ELF-1 (cell line): ENCODE results near the gene TGM2.
A peak's percentile ranks its signal among the peaks of the same experiment; 100 is the strongest.

Experiments
- DNase-seq: peaks from one replicate; pipeline ENCODE4 v3.0.0-alpha.2; 2016; ENCODE audit warnings: low read depth, low spot score

The TGM2 gene

DNA sequence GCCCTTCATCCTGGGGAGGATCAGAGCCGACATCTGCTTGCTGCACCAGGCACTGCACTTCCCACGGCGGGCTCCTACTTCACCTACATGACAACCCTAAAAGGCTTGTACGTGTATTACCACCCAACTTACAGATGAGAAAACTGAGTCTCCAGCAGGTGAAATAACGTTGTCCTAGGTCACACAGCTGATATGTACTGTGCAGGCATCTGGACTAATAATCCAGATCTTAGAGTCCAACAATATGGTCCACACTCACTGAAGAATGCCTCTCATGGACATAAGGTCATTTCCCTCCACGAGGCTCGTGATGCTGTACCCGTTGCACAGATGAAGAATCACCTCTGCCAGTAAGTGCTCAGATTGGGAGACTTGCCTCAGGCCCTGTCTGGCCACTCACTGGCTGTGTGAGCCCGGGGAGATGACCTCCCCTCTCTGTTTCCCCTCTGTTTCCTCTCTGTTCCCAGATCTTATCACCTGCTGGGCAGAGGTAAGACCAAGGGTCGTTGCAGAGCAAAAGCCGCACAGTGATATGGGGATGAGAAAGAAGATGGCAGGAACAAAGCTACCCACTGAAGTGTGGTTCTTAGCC lies 32.1 kb downstream of the TGM2 start:
- no peak for DNase-seq

DNA sequence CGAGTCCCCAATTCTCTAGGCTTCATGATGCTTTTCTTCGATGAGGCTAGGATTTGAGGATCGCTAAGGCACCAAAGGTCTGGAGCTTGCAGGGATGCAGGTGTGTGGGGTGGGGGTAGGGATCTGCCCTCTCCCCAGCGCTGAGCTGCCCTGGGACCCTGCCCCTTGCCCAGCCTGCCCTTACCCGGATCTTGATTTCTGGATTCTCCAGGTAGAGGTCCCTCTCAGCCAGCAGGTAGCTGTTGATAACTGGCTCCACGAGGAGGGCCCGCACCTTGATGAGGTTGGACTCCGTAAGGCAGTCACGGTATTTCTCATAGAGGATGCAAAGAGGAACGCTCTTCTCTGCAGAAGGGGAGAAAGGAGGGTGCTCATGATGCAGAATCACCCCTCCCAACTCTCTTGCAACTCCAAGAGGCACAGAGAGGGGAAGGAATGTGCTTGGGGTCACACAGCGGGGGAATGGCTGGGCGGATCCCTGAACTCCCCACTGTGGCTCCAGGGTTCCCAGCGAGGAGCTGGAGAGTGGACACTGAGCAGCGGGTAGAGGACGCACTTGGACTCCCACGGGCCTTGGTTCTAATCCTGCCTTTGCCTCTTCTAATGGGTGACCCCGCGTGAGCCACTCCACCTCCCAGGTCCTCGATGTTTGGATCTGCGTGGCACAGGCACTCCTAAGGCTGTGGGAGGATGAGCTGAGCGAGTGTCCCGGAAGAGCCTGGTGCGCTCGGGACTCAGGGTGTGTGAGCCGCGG lies 32.7 kb downstream of the TGM2 start:
- no peak for DNase-seq

DNA sequence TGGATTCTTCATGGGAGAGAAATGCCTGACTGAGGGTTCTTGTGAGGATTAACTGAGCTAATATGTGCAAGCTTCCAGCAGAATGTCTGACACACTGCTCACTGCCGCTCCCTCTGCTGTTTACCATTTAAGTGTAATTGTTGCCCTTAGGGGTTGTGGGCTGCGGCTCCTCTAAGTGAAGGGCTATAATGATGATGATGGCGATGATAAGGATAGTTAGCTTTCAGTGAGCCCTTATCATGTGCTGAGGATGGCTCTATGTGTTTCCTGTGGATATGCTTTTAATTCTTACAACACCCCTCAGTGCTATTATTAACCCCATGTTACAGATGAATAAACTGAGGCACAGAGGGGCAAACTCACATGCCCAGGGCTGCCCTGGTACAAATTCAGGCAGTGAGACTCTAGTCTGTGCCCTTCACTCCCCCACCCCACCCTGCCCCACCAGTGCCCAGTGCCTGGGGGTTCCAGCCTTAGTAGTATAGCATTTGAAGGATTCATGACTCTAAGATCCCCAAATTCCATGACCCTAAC lies 33.4 kb downstream of the TGM2 start:
- DNase-seq, result peak; percentile 75

DNA sequence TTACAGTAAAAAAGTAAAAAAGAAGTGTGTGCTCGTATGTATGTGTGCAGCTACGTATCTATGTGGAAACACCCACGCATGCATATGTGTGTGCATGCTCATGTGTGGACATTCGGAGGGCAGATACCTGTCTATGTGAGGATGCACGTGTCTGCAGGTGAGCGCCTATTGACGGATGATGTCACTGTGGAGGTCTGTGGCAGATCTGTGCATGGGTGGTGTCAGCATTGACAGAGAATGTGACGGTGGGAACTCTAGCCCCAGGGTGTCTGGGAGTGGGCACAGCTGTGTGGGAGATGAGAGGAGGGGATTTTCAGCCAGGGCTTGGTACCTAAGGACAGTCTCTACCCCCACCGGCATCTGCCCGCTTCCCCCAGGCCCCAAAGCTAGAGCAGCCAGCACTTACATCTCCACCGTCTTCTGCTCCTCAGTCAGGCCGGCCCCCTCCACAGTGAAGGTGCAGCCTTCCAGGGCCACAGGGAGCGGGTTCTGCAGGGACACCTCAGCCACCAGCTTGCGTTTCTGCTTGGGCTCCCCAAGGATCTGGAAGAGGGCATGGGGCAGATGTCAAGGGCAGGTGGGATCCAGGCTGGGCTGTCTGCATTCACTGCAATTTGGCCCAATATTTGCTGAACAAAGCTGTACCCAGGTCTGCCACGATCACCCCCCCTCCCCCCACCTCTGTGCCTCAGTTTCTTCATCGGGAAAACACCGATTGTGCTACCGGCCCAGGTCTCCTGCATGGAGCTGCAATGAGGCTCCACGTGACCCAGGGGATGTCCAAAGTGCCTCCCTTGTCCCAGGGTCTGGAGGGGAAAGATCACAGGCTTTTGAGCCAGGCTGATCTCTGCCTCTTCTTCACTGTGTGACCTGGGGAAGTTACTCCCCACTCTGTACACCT lies 34.1 kb downstream of the TGM2 start:
- DNase-seq, result no peak

DNA sequence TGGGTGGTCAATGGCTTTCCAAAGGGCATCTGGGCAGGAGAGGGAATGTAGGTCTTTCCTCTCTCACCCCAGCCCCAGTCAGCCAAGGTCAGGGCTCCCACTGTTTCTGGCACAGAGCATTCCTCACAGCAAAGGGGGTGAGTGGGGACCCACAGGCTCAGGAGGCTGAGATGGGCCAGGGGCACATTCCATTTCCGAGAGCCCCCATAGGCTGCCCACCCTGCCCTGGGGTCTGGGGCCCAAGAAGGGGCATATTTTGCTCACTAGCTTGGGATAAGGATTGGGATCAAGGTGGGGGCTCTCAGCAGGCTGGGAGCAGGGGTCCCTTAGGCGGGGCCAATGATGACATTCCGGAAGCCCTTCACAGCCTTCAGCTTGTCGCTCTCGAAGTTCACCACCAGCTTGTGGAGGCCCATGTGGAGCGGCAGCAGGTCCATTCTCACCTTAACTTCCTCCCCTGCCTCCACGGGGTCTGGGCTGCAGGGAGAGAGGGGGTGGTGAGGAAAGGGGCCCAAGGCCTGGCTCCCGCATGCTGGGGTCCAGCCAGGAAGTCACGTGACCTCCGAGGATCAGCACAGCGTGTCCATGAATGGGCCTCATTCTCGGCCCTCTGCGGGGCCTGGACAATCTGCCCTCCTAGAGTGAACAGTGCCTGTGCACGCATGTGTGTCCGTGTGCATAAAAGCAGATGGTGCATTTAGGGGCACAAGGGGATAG lies 35.0 kb downstream of the TGM2 start:
- DNase-seq, result no peak

DNA sequence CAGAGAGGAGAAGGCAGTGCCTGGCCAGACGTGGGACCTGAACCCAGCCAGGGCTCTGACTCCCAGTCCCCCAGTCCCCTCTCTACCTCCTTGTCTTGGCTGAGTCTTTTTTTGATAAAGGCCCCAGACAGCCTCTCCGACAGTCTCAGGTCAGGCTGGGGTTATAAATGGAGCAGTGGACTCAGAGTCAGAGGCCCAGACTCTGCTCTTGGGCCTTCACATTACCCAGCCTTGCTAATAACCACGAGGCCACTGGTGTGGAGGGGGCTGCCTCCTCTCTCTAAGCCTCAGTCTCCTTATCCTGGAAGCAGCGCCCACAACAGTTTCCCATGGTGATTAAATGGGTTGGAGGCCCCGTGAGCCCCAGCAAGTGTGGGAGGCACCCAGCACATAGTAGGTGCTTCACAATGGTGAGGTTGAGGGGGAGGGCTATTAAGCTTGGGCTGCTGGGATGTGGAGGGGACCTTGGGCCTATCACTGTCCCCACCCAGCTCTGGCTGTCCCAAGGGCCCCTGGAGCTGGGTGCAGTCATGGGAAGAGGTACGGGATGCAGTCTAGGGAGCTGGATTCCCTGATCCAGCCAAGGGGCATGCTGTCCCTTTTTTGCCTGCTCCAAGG lies 35.7 kb downstream of the TGM2 start:
- no peak for DNase-seq

DNA sequence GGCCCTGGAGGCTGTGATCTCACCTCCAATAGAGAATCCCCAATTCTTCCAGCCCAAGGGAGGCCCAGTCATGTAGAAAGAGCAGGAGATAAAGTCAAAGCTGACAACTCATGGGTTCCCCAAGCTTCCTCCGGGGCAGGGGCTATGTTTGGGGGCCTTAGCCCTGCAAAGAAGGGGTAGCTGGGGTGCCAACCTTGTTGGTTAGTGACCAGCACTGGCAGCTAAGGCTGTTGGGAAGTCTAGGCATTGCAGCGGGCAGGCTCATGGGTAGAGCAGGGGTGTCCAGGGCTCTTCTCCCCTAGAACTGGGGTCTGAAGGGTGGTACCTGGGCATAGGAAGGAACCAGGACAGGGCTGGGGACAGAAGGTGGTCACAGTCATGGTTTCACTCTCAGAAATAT lies 36.4 kb downstream of the TGM2 start:
- DNase-seq, result no peak

DNA sequence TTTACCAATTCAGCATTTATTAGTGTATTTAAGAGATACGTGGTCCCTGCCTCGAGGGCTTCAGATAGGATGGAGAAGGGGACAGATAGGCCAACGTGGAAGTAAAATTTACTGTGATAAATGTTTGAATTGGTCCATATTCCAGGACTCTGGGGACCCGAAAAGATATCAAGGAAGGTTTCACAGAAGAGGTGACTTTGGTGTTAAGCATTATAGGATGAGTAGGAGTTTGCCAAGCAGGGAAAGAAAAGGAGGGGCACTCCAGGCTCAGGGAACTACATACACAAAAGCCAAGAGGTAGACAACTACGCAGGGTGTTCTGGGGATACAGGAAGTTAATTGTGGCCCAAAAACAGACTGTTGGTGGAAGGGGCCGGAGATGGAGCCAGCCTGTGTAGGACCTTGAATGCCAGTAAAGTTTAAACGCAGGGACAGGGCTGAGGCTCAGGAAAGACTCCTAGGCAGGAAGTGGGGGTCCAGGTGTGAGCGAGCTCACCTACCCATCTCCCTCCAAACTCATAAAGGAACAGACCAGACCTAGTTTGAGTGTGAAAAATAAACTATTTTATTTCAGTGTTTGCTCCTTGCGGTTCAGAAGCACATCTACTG lies 37.0 kb downstream of the TGM2 start:
- no peak for DNase-seq

DNA sequence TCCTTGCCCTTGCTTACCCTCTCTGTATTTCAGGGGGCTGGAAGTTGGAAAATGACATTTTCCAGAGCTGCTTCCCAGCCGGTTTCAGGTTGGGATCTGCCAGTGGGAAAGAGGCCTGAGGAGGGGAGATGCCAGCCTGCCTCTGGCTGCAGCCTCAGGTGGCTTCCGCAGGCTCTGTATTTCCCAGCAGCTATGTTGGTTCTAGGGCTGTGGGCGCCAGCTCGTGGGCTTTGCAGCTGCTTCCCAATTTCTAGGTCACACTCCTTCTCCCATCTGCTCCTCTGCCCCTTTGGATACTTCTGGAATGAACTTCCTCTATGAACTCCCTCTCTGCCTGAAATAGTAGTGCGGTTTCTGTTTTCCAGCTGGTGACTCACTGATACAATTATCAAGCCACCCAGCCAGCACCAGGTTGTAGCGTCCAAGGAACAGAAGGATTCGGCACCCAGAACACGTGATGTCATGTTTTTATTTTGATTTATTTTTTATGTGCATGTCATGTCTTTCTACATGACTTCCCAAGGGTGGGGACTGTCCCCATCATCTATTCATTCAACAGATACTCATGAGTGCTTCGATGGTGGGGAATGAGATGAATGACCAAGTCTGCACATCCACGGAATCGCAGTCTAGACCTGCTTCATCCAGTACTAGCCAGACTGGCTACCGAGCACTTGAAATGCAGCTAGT lies 38.0 kb downstream of the TGM2 start:
- DNase-seq, result no peak

DNA sequence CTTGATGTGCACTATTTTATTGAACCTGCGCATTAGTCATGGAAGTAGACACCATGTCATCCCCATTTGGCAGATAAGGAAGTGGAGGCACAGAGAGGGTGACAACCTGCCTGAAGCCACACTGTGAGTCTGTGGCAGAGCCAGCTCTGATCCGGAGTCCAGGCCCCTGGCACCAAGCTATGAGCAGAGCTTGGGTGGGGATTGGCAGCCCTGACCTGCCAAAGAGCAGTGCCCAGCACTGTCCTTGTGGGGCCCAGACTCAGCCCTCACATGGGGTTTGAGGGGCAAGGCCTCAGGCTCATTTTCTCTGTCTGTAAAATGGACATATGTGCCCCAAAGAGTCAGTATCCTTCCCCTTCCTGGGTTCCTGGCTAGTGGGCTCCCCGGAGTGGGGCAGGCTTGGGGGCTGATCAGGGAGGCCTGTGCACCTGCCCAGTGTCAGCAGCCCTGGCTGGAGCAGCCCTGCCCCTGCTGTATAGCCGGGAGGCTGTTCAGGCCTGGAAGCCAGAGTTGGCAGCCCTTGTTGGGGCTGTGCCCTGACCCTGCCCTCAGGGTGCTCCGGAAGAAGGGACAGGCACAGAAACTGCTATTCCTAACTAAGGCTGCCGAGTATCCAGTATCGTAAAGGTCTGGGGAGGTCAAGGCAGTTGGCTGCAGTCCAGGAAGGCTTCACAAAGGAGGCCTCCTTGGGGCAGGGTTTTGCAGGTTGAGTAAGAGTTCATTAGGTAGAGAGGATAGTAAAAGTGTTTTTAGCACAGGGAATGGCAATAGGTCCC lies 38.7 kb downstream of the TGM2 start:
- DNase-seq, result no peak

DNA sequence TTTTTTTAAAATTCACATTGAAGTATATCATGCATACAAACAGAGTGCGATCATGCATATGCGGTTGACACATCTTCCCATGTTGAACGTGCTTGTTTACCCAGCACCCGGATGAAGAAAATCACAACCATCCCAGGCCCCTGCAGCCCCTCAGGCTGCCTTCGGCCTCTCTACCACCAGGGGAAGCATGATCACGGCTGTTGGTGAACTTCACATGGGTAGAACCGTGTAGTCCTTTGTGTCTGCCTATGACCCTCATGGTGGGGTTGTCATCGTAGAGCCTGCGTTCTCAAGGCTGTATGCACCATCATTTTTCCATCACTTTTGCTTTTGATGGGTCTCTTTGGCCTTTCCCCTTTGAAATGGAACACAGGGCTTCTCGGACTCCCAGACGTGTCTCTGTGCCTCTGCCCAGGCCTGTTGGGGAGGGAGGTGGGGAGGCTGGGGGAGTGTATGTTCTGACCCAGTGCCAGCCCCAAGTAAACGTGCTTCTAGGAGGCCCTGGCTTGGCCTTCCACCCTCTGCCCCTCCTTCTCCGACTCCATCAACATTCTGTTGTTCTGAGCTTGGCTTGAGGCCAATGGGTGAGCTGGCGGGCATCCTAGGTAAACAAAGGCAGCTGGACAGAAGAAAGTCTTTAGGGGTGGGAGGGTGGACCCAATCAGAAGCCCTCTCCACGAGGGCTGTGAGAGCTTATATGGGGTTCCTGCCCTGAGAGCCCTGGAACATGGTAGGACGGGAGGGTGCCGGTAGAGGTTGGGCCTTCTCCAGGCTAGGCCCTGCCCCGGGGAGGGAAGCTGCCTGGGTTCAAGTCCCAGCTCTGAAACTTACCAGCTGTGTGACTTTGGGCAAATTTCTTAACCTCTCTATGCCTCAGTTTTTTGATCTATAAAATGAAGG lies 39.7 kb downstream of the TGM2 start:
- no peak for DNase-seq

DNA sequence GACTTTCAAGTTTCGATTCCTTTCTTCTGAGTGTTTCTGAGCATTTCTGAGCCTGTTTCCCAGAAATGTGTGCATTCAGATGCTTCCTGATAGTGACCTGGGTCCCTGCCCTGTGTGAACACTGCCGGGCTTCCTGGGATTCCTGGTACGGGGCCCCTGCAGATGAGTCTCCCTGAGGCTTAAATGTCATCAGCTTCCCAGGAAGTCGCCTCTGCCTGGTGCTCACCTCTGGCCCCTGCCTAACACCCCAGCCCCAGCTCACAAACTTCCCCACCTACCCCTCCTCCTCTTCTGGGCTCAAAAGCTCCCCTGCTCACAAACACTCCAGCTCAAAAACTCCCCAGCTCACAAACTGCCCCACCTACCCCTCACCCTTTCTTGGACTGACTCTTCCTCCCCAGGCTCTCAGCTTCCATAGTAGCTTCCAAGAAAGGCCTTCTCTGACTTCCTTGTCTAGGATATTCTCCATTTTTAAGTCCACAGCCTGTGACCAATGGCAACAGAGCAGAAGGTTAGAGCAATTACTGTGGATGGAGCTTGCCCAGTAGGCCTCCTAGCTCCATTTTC lies 42.0 kb downstream of the TGM2 start:
- DNase-seq, result peak; percentile 76

DNA sequence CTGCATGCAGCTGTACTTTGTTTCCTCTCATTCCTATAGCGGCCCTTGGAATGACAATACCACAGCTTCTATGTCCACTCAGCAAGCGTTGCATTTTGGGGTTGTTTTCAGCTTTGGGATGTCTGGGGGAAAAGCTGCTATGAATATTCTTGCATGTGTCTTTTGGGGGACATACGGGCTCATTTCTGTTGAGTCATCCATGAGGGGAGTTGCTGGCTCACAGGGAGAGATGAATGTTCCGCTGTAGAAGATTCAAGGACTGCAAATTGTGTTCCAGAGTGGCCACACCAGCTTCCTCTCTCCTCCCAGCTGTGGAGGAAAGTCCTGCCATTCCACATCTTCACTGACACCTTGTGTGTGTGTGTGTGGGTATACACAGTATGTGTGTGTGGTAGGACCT lies 43.3 kb downstream of the TGM2 start:
- DNase-seq, result no peak

DNA sequence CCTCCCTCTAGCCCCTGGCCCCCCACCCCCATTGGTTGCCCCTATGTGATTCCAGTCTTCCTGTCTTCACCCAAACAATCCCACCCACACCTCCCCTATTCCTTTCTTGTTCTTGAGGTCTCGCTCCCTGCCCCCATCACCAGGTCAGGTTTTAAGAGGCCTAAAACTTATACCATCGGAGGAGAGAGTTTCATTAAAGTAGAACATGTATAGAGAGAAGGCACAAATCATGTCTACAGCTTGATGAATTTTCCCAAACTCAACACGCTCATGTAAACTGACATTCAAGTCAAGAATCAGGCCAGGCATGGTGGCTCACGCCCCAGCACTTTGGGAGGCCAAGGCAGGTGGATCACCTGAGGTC lies 44.5 kb downstream of the TGM2 start:
- no peak for DNase-seq

DNA sequence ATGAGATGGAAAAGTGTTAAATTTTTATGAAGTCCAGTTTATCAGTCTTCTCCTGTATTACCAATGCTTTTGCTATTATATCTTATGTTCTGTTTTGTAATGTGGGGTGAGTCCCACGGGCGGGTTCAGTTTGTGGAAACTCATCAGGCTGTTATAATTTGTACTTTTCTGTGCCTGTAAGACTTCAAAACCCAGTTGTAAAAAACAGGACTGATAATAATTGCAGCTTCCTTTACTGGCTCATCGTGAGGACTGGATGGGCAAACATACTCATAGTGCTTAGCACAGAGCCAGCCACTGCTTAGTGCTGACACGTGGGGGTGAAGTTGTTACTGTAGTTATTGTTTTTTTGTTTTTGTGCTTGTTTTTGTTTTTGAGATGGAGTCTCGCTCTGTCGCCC lies 45.6 kb downstream of the TGM2 start:
- no peak for DNase-seq

DNA sequence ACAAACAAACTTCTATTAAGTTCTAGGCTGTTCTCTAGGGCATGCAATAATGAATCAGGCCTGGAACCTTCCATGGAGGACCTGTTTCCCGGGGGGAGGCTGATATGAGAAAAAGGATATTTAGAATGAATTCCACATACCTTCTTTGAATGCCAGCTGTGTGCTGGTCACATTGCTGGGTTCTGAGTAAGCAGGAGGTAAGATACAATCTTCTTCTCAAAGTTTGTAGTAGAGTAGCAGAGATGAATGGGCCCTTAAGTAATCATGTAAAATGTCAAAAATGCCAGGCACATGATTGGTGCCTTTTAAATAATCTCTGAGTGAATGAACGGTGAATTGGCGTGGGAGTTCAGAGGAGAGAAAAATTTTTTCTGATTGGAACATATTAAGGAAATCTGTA lies 47.4 kb downstream of the TGM2 start:
- DNase-seq, result no peak

DNA sequence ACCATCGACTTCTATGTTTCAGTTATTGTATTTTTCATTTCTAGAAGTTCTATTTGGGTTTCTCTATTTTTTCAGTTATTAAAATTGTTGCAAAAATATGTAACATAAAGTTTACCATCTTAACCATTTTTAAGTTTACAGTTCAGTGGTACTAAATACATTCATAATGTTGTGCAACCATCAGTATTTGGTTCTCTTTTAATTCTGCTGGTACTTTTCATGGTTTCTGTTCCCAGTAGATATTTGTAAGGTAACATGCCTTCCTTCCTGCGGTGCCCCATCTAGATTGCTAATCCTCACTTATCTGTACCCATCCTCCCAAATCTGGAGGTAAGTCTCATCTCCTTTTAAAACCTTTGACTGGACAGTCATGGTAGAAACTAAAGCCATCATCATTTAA lies 47.9 kb downstream of the TGM2 start:
- no peak for DNase-seq
